K562 (cell line): Measurements from ENCODE around the gene BCL6B. TPM values are rescaled to one million over a fixed set of nuclear protein-coding genes. Genes with fewer than 3 reads are reported as not detected.

Experiments
- ARNT ChIP-seq, 2 experiments: fragments of 450-650 bp; IDR thresholded peaks; 2 replicates each; pipeline ENCODE4 v1.6.1; 2016; ENCODE audit warnings: mild to moderate bottlenecking in 1 of 2
- CREB3 ChIP-seq: fragments of 450-650 bp; conservative IDR thresholded peaks from 2 replicates; pipeline ENCODE4 v1.6.1; 2016; ENCODE audit warnings: missing genetic modification characterization, low read depth, mild to moderate bottlenecking, missing compliant biosample characterization, moderate library complexity
- GTF2E2 ChIP-seq: fragments of 200-800 bp; sonication (Bioruptor generic); IDR thresholded peaks from 2 replicates; pipeline ENCODE4 v1.6.1; 2016; ENCODE audit warnings: missing genetic modification characterization, missing compliant biosample characterization
- NFE2L1 ChIP-seq: fragments of 450-650 bp; IDR thresholded peaks from 2 replicates; pipeline ENCODE4 v1.6.1; 2016; ENCODE audit warnings: missing genetic modification characterization, low read depth, mild to moderate bottlenecking, missing compliant biosample characterization, moderate library complexity, borderline replicate concordance
- PREB ChIP-seq: sonication (generic); formaldehyde crosslinking; IDR thresholded peaks from 2 replicates; pipeline ENCODE4 v1.8.1; 2023; ENCODE audit warnings: mild to moderate bottlenecking, missing genetic modification reagents
- RAD21 ChIP-seq, 2 experiments: fragments of 250-450 bp in 1 of 2; fragments of 450-650 bp in 1 of 2; sonication (Bioruptor Pico) in 1 of 2; formaldehyde crosslinking in 1 of 2; IDR thresholded peaks in 1 of 2; conservative IDR thresholded peaks in 1 of 2; 2 replicates each; pipeline versions ENCODE4 v1.4.0 to v1.8.0; 2020 to 2022; ENCODE audit warnings: mild to moderate bottlenecking in 2 of 2, moderate library complexity in 1 of 2
- RUNX1 ChIP-seq: sonication (generic); IDR thresholded peaks from 2 replicates; pipeline ENCODE4 v1.6.1; 2016; ENCODE audit warnings: antibody characterized with exemption, low read depth
- SNAPC5 ChIP-seq: fragments of 250-450 bp; sonication (Bioruptor Pico); IDR thresholded peaks from 2 replicates; pipeline ENCODE4 v1.8.0; 2021; ENCODE audit warnings: moderate library complexity, mild to moderate bottlenecking, inconsistent platforms
- ZBTB1 ChIP-seq: sonication (generic); formaldehyde crosslinking; IDR thresholded peaks from 2 replicates; pipeline ENCODE4 v1.8.1; 2023; ENCODE audit warnings: missing genetic modification reagents, low read depth, mild to moderate bottlenecking, borderline replicate concordance
- ZBTB33 ChIP-seq: sonication (generic); formaldehyde crosslinking; IDR thresholded peaks from 2 replicates; pipeline ENCODE4 v1.8.1; 2023; ENCODE audit warnings: mild to moderate bottlenecking, missing genetic modification reagents
- ZMIZ1 ChIP-seq, 2 experiments: fragments of 150-350 bp in 1 of 2; IDR thresholded peaks; 2 replicates each; pipeline ENCODE4 v1.6.1; 2012 to 2016; ENCODE audit warnings: low read depth in 2 of 2, low read length in 2 of 2, mild to moderate bottlenecking in 1 of 2, moderate library complexity in 1 of 2
- ZNF518B ChIP-seq: fragments of 250-450 bp; sonication (Bioruptor Pico); IDR thresholded peaks from 2 replicates; pipeline ENCODE4 v1.5.0; 2021; ENCODE audit warnings: mild to moderate bottlenecking, moderate library complexity
- ZNF57 ChIP-seq: fragments of 450-650 bp; formaldehyde crosslinking; IDR thresholded peaks from 2 replicates; pipeline ENCODE4 v1.4.0; 2020; ENCODE audit warnings: mild to moderate bottlenecking, moderate library complexity
- polyA plus RNA-seq, 8 experiments: library from polyadenylated mRNA; depleted of rRNA in 4 of 8; stranded (reverse) in 5 of 8; unstranded in 3 of 8; fragments of >200 nt; fragmentation: Nextera tagmentation in 2 of 8; fragmentation: Illumina TruSeq in 1 of 8; extraction: Ambion mirVana in 2 of 8; extraction: Trizol in 1 of 8; gene quantifications; 2 replicates each; pipeline versions ENCODE4 v1.2.1 to v1.2.3, GENCODE V29; 2011 to 2014; ENCODE audit warnings: inconsistent platforms in 1 of 8, missing spikeins in 1 of 8
- total RNA-seq, 7 experiments: library from RNA; depleted of rRNA in 6 of 7; stranded (reverse); fragments of >200 nt in 6 of 7; fragmentation: Illumina TruSeq in 2 of 7; extraction: Trizol in 2 of 7; gene quantifications; 2 replicates each; pipeline versions ENCODE4 v1.2.1 to v1.2.3, GENCODE V29; 2011 to 2021; ENCODE audit warnings: low replicate concordance in 1 of 7

Gene BCL6B
- total and polyA plus RNA-seq, 9 of the 15 experiments (the other 6 are each of a cell fraction or from before 2014, with no cell fraction given) = 0.89 to 5.0 (median 3.6) TPM

- no peak for TF ChIP-seq ZNF518B (CRISPR knock-in tag)
- no peak for TF ChIP-seq NFE2L1
- no peak for TF ChIP-seq PREB (CRISPR knock-in tag)
- TF ChIP-seq CREB3 (tag) = no peak
- TF ChIP-seq ZBTB33 = no peak; the same call in 1 of the 2 replicates
- no peak for TF ChIP-seq ZNF57
- no peak for TF ChIP-seq SNAPC5
- TF ChIP-seq GTF2E2 (tag) = no peak
- no peak for TF ChIP-seq RUNX1
- TF ChIP-seq ZBTB1 (CRISPR knock-in tag) = no peak
- peak; percentile 79 to 88 for TF ChIP-seq RAD21 (CRISPR knock-in tag; conservative IDR thresholded peaks at IDR 0.05 in 1 of 2, IDR thresholded peaks at IDR 0.05 in 1 of 2)
- TF ChIP-seq ZMIZ1 (IDR thresholded peaks at IDR 0.05; ENCODE audit: low read depth in 2 of 2, low read length in 2 of 2) = no peak
- TF ChIP-seq ARNT (IDR thresholded peaks at IDR 0.05) = 0 out of 4 replicates have a peak, but pooled peaks of 1 of the 2 experiments have one; percentile 55
Observed at GRCh38 chr17:7004398-7005253, 18.2 kb upstream of the BCL6B start (continued).
